ENCODE results near the gene PIGP. TPM values are rescaled to one million over a fixed set of nuclear protein-coding genes. Genes with fewer than 3 reads are reported as not detected.
A peak's percentile ranks its signal among the peaks of the same experiment; 100 is the strongest.

Gene PIGP
- total and polyA plus RNA-seq, 9 of the 15 experiments (the other 6 are each of a cell fraction or from before 2014, with no cell fraction given) = 18.3 to 122 (median 35.6) TPM

DNA sequence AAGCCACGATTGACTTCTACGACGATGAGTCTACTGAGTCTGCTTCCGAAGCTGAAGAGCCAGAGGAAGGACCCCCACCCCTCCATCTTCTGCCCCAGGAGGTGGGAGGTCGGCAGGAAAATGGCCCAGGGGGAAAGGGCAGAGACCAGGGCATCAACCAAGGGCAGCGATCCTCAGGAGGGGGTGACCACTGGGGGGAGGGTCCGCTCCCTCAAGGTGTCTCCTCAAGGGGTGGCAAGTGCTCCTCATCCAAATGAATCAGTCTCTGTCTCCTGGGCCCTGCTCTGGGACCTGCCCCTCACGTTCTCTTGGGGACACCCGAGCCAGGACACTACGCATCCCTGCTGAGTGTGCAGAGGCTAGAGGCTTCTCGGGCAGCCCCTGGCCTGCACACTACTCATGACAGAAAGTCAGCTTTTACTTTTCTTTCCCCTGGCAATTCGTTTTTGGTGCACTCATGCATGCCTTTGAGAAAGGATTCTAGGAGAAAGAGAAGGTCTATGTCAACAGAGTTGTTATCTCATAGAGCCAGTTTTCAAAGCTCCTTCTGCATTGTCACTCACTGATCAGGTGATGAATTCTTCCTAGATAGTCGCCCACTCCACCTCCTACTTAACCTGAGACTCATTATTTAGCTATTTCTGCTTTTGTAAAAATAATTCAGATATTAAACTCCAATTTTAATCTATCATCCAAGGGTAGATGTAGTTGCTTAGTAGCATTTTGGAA is 54.8 kb downstream of the PIGP start (continued):
- TF ChIP-seq ZNF609 (CRISPR knock-in tag; IDR thresholded peaks at IDR 0.05; ENCODE audit: borderline replicate concordance) = no peak
- no peak for TF ChIP-seq ZNF512 (tag; IDR thresholded peaks at IDR 0.05)
- no peak for TF ChIP-seq STAT6 (CRISPR knock-in tag; IDR thresholded peaks at IDR 0.05)
- no peak for TF ChIP-seq NFYB (IDR thresholded peaks at IDR 0.05; ENCODE audit: extremely low read depth, insufficient read length)
- no peak for TF ChIP-seq CXXC5 (CRISPR knock-in tag; IDR thresholded peaks at IDR 0.05)
- TF ChIP-seq POLR2B (IDR thresholded peaks at IDR 0.05; ENCODE audit: low read depth, partially characterized antibody) = no peak
- no peak for TF ChIP-seq MTF1 (CRISPR knock-in tag; IDR thresholded peaks at IDR 0.05; ENCODE audit: borderline replicate concordance)
- TF ChIP-seq PHF20 (IDR thresholded peaks at IDR 0.05; ENCODE audit: partially characterized antibody) = no peak
- TF ChIP-seq ZBTB11 (CRISPR knock-in tag; IDR thresholded peaks at IDR 0.05) = no peak
- no peak for TF ChIP-seq SRSF7 (optimal IDR thresholded peaks at IDR 0.05; ENCODE audit: low read depth, low read length)
- TF ChIP-seq NEUROD1 (IDR thresholded peaks at IDR 0.05; ENCODE audit: borderline replicate concordance, low read depth, low read length, partially characterized antibody) = no peak
- TF ChIP-seq NCOA2 (IDR thresholded peaks at IDR 0.05; ENCODE audit: partially characterized antibody in 2 of 2) = no peak
- TF ChIP-seq FOXA3 (CRISPR knock-in tag; conservative IDR thresholded peaks at IDR 0.05 in 1 of 2, IDR thresholded peaks at IDR 0.05 in 1 of 2) = peak; percentile 78 to 85

Measured in K562 (cell line).